Activated T-cell treated with anti-CD3 and anti-CD28 coated beads for 24 hours (primary cell): ENCODE data around the gene UBE2Q1.
"Not testable (repeated sequence)": the region's sequence is repeated elsewhere in the genome, so short reads cannot be mapped to it uniquely, and the experiment has no call there.

Experiments used
- DNase-seq: peaks from one replicate; pipeline ENCODE4 v3.0.0-alpha.2; 2020; ENCODE audit warnings: low read depth

Gene UBE2Q1

DNA sequence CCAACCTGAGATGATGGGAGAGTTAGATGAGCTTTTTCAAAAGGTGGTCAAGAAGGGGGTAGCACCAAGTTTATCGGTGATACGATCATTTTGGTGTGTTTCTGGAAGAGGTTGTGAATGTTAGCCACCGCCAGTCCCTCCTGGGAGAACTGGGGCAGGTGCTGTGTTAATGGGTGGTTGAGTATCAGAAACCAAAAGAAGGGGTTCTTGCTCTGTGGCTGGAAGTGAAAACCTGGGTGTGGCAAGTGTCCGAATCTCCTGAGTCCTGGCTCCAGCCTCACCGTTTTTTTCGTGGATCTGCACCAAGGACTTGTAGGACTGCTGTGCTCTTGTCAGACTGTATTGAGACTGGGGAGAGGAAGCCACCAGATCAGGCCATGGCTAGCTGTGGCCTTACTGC is 7.8 kb downstream of the UBE2Q1 start:
- DNase-seq: no peak

GRCh38 chr1:154550070-154550469 is 8.4 kb downstream of the UBE2Q1 start:
- no peak for DNase-seq

DNA sequence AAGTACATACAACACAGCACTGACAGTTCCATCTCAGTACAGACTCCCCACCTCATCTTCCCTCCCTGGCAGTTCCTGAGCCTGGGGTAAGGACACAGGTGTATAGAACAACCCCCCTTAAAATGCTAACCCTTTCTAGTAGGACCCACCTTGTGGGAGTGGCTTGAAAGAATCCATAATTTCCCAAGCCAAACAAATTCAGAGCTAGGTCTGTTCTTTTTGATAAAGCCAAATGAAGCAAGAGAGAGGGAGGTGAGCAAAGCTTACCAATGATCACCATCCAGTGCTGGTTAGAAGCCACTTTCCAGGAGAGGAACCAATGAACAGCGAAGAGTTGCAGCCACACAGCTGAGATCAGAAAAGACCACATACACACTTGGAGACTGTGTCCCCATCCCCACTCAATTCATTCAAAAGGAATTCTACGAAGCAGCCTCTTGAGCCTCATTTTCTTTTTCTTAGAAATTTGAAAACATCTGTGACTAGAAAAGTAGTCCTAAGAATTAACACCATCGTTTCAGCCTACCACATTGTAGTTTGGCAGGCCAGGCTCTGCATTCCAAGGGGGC is 9.2 kb downstream of the UBE2Q1 start:
- DNase-seq: no peak

DNA sequence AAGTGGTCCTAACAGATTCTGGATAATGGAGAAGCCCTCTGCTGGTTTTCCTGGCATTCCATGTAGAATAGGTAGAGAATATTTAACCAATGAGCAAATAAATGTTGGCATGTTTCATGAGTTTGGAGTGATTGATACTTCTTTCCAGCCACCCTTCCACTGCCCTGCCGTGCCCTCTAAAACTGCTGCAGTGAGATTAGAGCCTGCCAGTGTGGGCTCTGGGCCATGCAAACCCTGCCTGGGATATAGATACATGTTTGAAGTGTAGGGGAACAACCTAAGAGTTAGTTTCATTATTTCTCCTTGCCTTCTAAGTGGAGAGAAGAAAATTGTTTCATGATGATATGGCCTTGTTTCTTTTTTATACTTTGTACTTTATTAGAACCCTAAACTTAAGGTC is 10.4 kb downstream of the UBE2Q1 start:
- DNase-seq: no peak

DNA sequence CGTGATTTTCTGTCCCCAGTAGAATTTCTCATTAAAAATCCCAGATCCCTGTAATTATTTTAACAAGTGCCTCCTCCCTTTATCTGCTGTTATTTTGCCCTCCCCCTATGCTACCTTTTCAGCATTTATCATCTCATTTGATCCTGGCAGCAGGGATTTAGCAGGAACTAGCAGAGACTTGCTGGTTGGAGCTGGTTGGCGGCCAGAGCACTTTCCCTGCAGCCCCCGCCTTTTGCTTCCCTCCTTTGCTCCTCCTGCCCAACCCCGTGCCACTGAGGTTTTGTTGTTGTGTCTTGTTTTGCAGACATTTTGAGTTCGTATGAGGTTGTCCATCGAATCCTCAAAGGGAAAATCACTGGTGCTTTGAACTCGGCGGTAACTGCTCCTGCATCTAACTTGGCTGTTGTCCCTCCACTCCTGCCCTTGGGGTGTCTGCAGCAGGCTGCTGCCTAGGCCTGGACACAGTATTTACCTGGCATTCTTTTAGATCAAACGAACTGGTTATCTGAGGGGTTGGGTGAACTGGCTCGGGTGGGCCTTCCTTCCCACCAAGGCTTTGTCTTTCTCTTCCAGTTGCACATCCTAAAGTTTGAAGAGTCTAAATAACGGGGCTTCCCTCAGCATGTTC is 11.2 kb downstream of the UBE2Q1 start:
- no peak for DNase-seq

DNA sequence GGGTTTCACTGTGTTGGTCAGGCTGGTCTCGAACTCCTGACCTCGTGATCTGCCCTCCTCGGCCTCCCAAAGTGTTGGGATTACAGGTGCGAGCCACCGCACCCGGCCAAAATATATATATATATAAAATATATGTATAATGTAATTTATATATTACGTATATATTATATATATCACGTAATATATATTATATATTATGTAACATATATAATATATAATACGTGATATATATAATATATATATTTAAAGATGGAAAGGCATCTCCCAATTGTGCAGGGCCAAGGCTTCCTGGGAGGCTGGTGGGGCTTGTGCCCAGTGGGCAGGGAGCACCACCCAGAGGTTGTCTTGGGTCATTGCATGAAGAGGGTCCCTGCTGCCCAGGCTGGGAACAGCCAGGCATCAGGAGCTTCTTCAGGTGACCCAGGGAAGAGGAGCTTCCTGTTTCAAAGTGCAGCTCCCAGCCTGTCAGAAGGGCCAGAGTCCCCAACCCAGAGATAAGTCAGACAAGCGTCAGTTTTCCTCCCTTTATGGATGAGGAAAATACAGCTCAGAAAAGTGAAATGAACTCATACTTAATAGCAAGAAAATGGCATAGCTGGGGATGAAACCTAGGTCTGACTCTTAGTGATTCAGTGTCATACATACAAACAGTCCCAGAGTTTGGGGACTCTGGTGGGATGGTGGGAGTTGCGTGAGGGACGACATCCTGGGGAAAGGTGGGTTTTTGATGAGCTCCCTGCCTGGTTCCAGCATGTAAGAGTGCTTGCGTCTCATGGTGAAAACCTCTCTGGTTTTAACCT is 12.0 kb downstream of the UBE2Q1 start:
- DNase-seq: peak; percentile 25

DNA sequence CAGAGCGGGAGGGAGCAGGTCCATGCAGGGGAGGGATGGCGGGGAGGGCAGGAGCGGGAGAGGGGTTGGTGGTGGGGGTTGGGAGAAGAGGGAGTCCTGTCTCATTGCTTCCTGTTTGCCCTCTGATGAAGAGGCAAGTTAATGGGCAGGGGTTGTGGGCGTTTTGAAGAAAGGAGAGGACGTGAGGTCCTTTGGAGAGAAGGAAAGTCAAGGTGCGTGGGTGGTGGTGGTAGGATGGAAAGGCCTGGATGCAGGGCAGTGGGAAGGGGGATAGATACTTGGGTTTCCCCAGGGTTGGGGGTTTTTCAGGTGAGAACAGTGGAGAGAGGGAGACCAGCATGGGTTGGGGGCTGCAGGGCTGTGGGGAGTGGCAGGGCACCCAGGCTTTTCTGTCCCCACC is 17.2 kb downstream of the UBE2Q1 start:
- no peak for DNase-seq

DNA sequence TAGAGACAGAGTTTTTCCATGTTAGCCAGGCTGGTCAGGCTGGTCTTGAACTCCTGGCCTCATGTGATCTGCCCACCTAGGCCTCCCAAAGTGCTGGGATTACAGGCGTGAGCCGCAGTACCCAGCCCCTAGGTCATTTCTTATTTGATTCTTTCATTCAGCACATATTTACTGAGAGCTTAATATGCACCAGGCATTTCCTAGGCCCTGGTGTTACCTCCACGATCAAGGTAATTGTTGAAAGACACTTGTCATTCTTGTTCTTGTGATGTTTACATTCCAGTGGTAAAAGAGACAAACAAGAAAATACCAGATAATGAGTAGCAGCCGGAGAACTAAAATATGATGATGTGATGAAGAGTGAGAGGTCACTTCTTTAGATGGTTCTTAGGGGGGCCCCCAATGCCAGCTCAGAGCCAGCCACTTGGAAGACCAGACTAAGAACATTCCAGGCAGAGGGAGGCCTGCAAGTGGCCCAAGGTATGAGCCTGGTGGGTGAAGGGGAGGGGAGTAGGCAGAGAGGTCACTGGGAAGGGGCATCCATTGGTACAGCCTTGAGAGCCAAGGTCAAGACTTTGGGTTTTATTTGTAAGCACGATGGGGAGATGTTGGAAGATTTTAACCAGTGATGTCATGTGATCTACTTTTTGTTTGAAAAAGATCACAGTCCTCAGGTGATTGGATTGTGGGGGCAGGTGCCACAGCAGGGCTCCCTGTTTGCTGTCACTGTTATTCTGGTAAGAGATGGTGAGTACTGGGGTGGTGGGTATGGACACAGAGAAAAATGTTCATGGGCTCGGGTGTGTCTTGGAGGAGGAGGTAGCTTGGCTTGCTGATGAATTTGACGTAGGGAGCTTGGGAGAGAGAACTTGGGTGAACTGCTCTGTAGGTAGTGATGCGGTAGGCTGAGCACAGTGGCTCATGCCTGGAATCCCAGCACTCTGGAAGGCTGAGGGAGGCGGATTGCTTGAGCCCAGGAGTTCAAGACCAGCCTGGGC is 18.7 kb downstream of the UBE2Q1 start:
- DNase-seq: no peak

- no peak for DNase-seq
These were observed 21.9 kb downstream of the UBE2Q1 start for GRCh38 chr1:154536570-154536969.

- DNase-seq: no peak
These were observed 24.3 kb downstream of the UBE2Q1 start for GRCh38 chr1:154533952-154534844.

- not testable (repeated sequence) for DNase-seq
These were observed 26.5 kb downstream of the UBE2Q1 start for GRCh38 chr1:154531950-154532349.

- no peak for DNase-seq
These were observed 29.2 kb downstream of the UBE2Q1 start for GRCh38 chr1:154529308-154529707.

DNA sequence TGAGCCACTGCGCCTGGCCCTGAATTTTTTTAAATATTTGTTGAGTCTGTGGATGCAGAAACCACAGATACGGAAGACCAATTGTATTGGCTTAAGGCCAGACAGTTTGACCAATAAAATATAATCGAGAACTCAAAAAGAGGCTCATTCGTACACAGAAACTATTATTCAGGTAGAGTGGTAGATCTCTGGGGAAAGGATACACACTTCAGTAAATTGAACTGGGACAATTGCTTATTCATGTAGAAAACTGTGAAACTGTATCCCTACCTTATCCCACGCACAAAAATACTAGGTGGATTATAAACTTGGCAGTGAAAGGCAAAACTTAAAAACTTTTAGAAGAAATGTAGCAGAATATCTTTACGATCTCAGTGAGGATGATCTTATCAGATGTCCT is 31.3 kb downstream of the UBE2Q1 start:
- no peak for DNase-seq

GRCh38 chr1:154524881-154525280 is 33.6 kb downstream of the UBE2Q1 start:
- DNase-seq: no peak

GRCh38 chr1:154521695-154522094 is 36.8 kb downstream of the UBE2Q1 start:
- no peak for DNase-seq

- DNase-seq: no peak
These were observed 38.1 kb downstream of the UBE2Q1 start for GRCh38 chr1:154520333-154520732.

GRCh38 chr1:154519591-154519991 is 38.9 kb downstream of the UBE2Q1 start:
- no peak for DNase-seq

DNA sequence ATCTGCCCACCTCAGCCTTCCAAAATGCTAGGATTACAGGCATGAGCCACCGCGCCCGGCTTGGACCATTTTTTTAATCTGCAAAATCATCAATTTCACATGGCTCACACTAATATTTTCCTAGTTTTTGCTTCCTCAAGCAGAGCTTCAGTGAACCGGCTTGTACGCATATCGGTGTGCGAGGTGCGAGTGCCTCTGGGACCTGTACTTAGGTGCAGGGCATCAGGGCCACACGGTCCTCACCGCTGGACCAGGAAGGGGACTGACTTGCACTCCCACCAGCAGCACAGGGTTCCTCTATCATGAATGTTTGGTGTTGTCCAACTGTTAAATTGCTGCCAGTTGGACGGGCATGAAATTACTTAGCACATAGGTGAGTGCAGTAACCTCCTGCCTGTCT is 40.8 kb downstream of the UBE2Q1 start:
- DNase-seq: no peak

GRCh38 chr1:154514066-154514553 is 44.4 kb downstream of the UBE2Q1 start:
- DNase-seq: no peak

DNA sequence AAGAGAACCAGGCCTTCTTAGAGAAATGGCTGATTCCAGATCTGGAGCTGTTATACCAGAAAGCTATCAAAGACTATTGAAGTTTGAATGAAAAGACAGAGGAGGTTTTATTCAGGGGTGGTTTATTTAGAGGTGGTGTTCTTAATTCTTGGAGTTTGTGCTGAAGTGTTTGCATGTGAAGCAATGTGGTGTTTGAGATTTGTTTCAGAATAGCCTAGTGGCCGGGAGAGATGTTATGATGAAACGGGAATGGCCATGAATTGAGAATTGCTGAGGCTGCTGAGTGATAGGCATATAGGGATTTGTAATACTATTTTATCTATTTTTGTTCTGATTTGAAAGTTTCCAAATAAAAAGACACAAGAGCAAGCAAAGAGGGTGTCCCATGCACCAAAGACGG is 45.7 kb downstream of the UBE2Q1 start:
- DNase-seq: no peak

- DNase-seq: no peak
These were observed 54.6 kb downstream of the UBE2Q1 start for GRCh38 chr1:154503898-154504297.
